Testis (tissue), 3 donors: ENCODE measurements around the gene PARM1. TPM values are rescaled to one million over a fixed set of nuclear protein-coding genes. Genes with fewer than 3 reads are reported as not detected.

Source experiments
- DNase-seq: peaks from one replicate; pipeline ENCODE4 v3.0.0-alpha.2; 2019
- H3K27ac ChIP-seq, 2 donors: fragments of 200-600 bp; sonication (generic); one replicate each; pipeline ENCODE4 v1.5.1; 2019
- H3K27me3 ChIP-seq: fragments of 200-600 bp; sonication (generic); one replicate; pipeline ENCODE4 v1.5.1; 2019
- H3K36me3 ChIP-seq: fragments of 200-600 bp; sonication (generic); one replicate; pipeline ENCODE4 v1.5.1; 2017; ENCODE audit warnings: low read depth; ENCODE audit errors: missing control alignments
- H3K4me1 ChIP-seq: fragments of 200-600 bp; sonication (generic); one replicate; pipeline ENCODE4 v1.5.1; 2019
- H3K4me3 ChIP-seq, 2 donors: fragments of 200-600 bp; sonication (generic); one replicate each; pipeline ENCODE4 v1.5.1; 2017 to 2019
- H3K9me3 ChIP-seq: fragments of 200-600 bp; sonication (generic); one replicate; pipeline ENCODE4 v1.5.1; 2017
- POLR2A ChIP-seq: fragments of 450-650 bp; IDR thresholded peaks from one replicate; pipeline ENCODE4 v1.6.1; 2017; ENCODE audit warnings: antibody characterized with exemption, mild to moderate bottlenecking, moderate library complexity
- WGBS, 2 donors: methylation state at CpG; one replicate each; pipeline ENCODE4 v1.1.5; 2018; 5-methylcytosine and 5-hydroxymethylcytosine counted together
- intact Hi-C: fragments of 100-400 bp; cut with DNase I; formaldehyde crosslinking; loops from one replicate; pipeline ENCODE4 v1.15.1; 2023; ENCODE audit warnings: low total_unique reads
- polyA plus RNA-seq: library from polyadenylated mRNA; stranded (reverse); fragments of 350-450 nt; fragmentation: Illumina TruSeq; extraction: RNeasy Lipid Tissue Mini Kit (QIAGEN cat#74804); gene quantifications from one replicate; pipeline ENCODE4 v1.2.3, GENCODE V29; 2014; ENCODE audit warnings: low read depth, low replicate concordance; ENCODE audit not compliant: insufficient read depth
- total RNA-seq, 2 donors: library from RNA; depleted of rRNA; stranded (reverse); fragments of >200 nt; gene quantifications; one replicate each; pipeline ENCODE4 v1.2.3, GENCODE V29; 2016
- TF ChIP-seq, protein P1 (sequence below), 3 experiments: fragments of 450-650 bp in 2 of 3; fragments of 200-600 bp in 1 of 3; sonication (generic) in 1 of 3; IDR thresholded peaks; one replicate each; pipeline ENCODE4 v1.5.1; 2016 to 2019; ENCODE audit warnings: antibody characterized with exemption in 3 of 3, mild to moderate bottlenecking in 2 of 3, moderate library complexity in 1 of 3

The PARM1 gene
- total and polyA plus RNA-seq, 3 donors from 2014 or later = 29.0 to 40.5 (median 40.1) TPM

DNA sequence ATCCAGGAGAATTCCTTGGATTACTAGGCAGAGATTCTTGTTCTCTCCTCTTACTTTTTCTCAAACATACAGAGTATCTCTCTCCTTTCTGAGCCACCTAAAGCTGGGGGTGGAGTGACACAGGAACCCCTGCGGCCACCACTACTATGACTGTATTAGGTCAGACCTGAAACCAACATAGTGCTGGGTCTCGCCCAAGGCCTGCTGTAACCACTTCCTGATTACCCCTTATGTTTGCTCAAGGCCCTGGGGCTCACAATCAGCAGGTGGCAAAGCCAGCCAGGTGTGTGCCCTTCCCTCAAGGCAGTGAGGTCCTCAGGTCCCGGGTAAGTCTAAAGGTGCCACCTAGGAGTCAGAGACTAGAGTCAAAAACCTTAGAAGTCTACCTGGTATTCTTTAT lies 166.4 kb downstream of the PARM1 start:
- H3K4me3 ChIP-seq = no peak overlapping the region
- no peaks in the 10 kb centered on the region for H3K4me1 ChIP-seq
- intact Hi-C loops = no loop called here
- no peak overlapping the region for H3K27ac ChIP-seq
- no peak for DNase-seq
- 75 to 86% methylated on average over 2 to 3 of the region's 3 CpGs for WGBS, 2 donors
- TF ChIP-seq POLR2A = no peak
- TF ChIP-seq, protein P1, sequence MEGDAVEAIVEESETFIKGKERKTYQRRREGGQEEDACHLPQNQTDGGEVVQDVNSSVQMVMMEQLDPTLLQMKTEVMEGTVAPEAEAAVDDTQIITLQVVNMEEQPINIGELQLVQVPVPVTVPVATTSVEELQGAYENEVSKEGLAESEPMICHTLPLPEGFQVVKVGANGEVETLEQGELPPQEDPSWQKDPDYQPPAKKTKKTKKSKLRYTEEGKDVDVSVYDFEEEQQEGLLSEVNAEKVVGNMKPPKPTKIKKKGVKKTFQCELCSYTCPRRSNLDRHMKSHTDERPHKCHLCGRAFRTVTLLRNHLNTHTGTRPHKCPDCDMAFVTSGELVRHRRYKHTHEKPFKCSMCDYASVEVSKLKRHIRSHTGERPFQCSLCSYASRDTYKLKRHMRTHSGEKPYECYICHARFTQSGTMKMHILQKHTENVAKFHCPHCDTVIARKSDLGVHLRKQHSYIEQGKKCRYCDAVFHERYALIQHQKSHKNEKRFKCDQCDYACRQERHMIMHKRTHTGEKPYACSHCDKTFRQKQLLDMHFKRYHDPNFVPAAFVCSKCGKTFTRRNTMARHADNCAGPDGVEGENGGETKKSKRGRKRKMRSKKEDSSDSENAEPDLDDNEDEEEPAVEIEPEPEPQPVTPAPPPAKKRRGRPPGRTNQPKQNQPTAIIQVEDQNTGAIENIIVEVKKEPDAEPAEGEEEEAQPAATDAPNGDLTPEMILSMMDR (IDR thresholded peaks at IDR 0.05) = no peak
- H3K36me3 ChIP-seq = no peaks in the 10 kb centered on the region
- no peaks in the 10 kb centered on the region for H3K27me3 ChIP-seq
- H3K9me3 ChIP-seq = no peaks in the 10 kb centered on the region

Other genes with a start within 250 kb of the PARM1 start
- 1 to 10 TPM in 1 of 2 donors, under 1 TPM in 1; 0.87 to 1.0 TPM for gene BTC, start 138.6 kb upstream of the PARM1 start, total RNA-seq
- gene BTC, start 138.6 kb upstream of the PARM1 start, polyA plus RNA-seq = 1.1 TPM